Measurements from ENCODE around the gene PTCD3.

Gene PTCD3

DNA sequence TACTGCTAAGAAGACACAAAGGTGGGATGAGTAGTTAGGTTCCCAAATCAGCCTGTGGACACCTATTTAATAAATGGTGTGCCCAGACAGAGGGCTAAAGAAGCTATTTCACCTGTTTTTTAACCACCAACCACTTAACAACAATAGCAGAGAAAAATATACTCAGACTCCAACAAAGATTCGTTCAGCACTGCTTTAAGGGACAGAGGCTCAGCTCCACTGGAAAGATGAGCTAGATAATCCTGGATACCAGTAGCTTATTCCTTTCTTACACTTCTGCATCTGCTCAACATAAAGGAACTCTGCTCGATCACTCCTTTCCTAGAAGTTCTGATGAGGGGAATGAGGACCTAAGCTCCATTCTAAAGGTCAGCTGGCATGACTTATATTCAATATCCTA lies 44.5 kb downstream of the PTCD3 start:
- no peaks in the 10 kb centered on the region for H3K27me3 Mint-ChIP-seq
- H3K4me3 Mint-ChIP-seq: no peak overlapping the region
- ATAC-seq (no peak), DNase-seq (no peak)
- peaks cover 63% of the 10 kb centered on the region for H3K36me3 Mint-ChIP-seq (ENCODE audit: low read depth)
- H3K27ac Mint-ChIP-seq: no peak overlapping the region
- peaks cover 7% of the 10 kb centered on the region for H3K4me1 Mint-ChIP-seq
- no peaks in the 10 kb centered on the region for H3K9me3 Mint-ChIP-seq

- H3K36me3 Mint-ChIP-seq (ENCODE audit: low read depth): peaks cover 57% of the 10 kb centered on the region
- ATAC-seq: no peak
- H3K9me3 Mint-ChIP-seq: no peaks in the 10 kb centered on the region
- no peak overlapping the region for H3K27ac Mint-ChIP-seq
- H3K27me3 Mint-ChIP-seq: no peaks in the 10 kb centered on the region
- no peaks in the 10 kb centered on the region for H3K4me1 Mint-ChIP-seq
- no peak overlapping the region for H3K4me3 Mint-ChIP-seq
- no peak for DNase-seq
Measured at GRCh38 chr2:86157009-86157556, 51.0 kb downstream of the PTCD3 start.

DNA sequence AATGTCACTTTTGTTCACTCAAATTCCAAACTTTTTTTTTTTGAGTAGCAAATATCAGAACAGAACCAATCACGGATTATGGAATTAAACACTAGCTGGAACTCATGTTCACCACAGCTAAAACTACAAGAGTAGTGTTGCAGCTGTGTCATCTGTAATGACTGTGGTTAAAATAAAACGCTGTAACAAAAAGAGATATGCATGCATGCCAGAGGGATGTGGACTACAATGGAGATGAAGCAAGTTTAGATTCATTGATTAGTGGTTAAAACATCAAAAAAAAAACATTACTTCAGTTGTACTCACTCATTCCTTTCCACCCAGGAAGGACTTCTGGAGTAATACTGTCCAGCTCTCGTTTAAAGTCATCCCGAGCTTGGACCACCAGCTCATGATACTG lies 52.3 kb downstream of the PTCD3 start:
- H3K9me3 Mint-ChIP-seq: no peaks in the 10 kb centered on the region
- H3K4me3 Mint-ChIP-seq: no peak overlapping the region
- H3K4me1 Mint-ChIP-seq: no peaks in the 10 kb centered on the region
- ATAC-seq: no peak
- H3K27me3 Mint-ChIP-seq: no peaks in the 10 kb centered on the region
- DNase-seq: no peak
- H3K27ac Mint-ChIP-seq: no peak overlapping the region
- peaks cover 61% of the 10 kb centered on the region for H3K36me3 Mint-ChIP-seq (ENCODE audit: low read depth)

DNA sequence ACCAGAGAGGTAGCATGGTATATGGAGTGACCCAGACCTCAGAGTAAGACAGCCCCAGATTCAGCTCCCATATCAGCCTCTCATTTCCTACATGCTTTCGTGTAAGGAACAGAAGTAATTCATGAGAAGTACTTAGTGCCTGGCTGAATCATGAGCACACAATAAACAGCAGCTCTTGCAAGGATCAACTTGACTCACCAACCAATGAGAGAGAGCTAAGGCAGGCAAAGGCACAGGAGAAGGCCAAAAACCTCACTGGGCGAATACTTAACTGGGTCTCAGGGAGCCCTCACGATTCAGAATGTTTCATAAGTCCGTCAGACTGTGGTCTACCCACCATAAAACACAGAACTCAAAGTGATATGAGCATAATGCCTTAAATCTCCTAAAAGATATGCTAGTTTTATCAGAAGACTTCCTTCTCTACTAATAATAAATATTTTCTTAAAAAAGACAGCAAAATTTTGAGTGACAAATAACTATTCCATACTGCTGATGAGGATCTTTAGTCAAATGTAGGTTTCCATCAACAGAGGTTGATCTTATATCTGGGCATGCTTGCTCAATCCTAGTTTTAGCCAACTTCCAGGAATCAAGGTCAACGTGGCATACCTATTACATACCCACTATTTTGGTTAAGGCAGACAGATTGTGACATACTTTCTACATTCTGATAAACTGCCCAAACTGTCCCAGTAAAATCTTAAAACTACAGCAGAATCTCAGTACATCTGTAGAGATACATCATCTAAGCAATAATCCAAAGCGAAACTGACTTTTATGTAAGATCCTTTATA lies 54.3 kb downstream of the PTCD3 start:
- Mint-ChIP-seq H3K27ac (no peak overlapping the region), H3K4me1 (no peaks in the 10 kb centered on the region), H3K4me3 (no peak overlapping the region), H3K36me3 (ENCODE audit: low read depth) (peaks cover 63% of the 10 kb centered on the region), H3K9me3 (no peaks in the 10 kb centered on the region), H3K27me3 (no peaks in the 10 kb centered on the region)
- ATAC-seq (no peak), DNase-seq (no peak)

DNA sequence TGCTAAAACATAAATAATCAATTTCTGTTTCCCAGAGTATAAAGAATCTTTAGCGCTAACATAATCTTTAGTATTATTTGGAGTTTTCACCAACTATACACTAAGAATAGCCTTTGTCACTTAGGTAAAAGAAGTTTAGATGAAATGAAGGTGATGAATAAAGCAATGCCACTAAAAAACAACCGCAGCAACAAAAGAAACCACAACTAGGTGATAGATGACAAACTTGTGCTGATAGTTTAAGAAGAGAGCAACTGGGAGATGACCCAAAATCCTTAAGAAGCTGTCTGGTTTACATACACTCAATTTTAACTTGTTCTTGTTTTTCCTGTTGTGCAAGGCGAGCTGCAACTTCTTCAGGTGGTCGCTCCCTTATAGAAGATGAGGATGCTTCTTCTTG lies 64.4 kb downstream of the PTCD3 start:
- Mint-ChIP-seq H3K27ac (no peak overlapping the region), H3K36me3 (ENCODE audit: low read depth) (peaks cover 48% of the 10 kb centered on the region), H3K4me3 (no peak overlapping the region)

DNA sequence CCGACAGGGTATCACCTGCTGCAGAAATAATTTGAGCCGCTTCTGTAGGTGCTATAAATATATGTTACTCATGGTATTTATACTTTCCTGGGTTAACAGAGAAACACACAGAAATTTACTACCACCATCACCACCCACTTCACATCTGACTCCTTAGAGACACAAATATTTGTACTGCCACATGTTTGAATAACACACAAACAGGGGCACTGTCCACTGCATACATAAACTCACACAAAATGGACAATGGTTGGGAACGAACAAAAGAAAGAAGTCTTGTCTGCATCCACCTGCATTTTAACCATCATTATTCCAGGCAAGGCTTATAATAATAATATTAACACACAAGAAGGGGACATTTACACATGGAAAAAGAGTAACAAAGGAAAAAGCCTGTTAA lies 65.3 kb downstream of the PTCD3 start:
- Mint-ChIP-seq H3K36me3 (ENCODE audit: low read depth) (peaks cover 52% of the 10 kb centered on the region), H3K27ac (no peak overlapping the region)

More for the DNA sequence above, 64.4 kb downstream of the PTCD3 start:
- no peak for DNase-seq
- no peak for ATAC-seq
- no peaks in the 10 kb centered on the region for H3K9me3 Mint-ChIP-seq
- no peaks in the 10 kb centered on the region for H3K27me3 Mint-ChIP-seq
- peaks cover 2% of the 10 kb centered on the region for H3K4me1 Mint-ChIP-seq

GRCh38 chr2:86172610-86173009 lies 66.6 kb downstream of the PTCD3 start:
- Mint-ChIP-seq H3K4me3 (no peak overlapping the region), H3K27ac (no peak overlapping the region), H3K4me1 (peaks cover 11% of the 10 kb centered on the region), H3K36me3 (ENCODE audit: low read depth) (peaks cover 61% of the 10 kb centered on the region), H3K27me3 (no peaks in the 10 kb centered on the region), H3K9me3 (no peaks in the 10 kb centered on the region)
- DNase-seq (no peak), ATAC-seq (no peak)

More for the DNA sequence above, 65.3 kb downstream of the PTCD3 start:
- Mint-ChIP-seq H3K4me3 (no peak overlapping the region), H3K4me1 (peaks cover 6% of the 10 kb centered on the region), H3K9me3 (no peaks in the 10 kb centered on the region), H3K27me3 (no peaks in the 10 kb centered on the region)
- ATAC-seq (no peak), DNase-seq (no peak)

DNA sequence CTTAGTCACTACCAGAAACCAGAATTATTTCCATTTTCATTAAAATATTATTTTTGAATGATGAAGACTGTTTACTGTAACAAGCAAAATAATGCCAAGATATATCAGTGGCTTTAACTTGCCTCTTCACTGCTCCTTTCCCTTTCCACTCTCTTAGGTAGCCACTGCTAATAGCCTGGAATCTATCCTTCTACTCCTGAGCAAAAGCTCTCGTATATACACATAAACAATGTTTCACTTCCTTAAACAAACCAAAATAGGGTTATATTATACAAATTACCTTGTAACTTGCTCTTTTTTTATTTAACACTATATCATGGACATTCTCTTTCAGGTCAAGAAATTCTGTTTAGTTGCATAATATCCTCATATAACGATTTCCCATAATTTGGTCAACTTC lies 68.4 kb downstream of the PTCD3 start:
- Mint-ChIP-seq H3K36me3 (ENCODE audit: low read depth) (peaks cover 61% of the 10 kb centered on the region), H3K27ac (no peak overlapping the region), H3K4me3 (no peak overlapping the region), H3K27me3 (no peaks in the 10 kb centered on the region), H3K9me3 (no peaks in the 10 kb centered on the region), H3K4me1 (peaks cover 11% of the 10 kb centered on the region)
- DNase-seq (no peak), ATAC-seq (no peak)

DNA sequence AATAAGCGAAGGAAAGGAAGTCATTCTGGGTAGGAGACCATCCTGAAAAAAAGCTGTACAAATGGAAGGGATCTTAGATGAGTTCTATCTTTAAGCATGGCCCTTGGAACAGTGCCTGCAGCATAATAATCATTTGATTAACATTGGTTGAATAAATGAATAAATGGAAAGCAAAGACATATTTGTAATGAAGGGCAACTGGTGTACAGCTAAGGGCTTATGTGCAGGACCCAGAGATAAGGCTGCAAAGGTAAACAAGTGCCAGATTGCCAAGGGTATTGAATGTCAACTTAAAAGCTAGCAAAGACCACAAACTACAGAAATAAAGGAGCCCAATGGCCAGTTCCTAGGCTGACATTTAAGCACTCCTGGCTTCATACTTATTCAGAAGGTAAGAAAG lies 69.8 kb downstream of the PTCD3 start:
- ATAC-seq (no peak), DNase-seq (no peak)
- Mint-ChIP-seq H3K36me3 (ENCODE audit: low read depth) (peaks cover 59% of the 10 kb centered on the region), H3K27me3 (no peaks in the 10 kb centered on the region), H3K27ac (no peak overlapping the region), H3K4me3 (no peak overlapping the region), H3K9me3 (no peaks in the 10 kb centered on the region), H3K4me1 (peaks cover 11% of the 10 kb centered on the region)

DNA sequence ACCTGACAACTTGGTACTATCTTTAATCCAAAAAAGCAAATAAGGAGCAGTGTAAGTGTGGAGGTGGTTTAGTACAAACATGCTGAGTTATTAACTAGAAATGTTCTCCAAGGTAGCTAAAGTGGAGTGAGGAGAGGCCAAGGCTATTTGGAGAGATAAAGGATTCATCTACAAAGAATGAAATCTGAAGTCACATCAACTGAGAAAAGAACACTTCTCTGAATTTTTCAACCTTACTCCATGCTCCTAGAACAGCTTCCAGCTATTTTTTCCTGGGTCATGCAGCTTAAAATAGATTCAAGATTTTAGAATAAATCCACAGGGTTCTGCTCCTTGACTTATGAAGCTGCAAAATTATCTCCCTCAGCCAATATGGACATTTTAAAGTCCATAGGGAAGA lies 70.6 kb downstream of the PTCD3 start:
- Mint-ChIP-seq H3K4me3 (no peak overlapping the region), H3K9me3 (no peaks in the 10 kb centered on the region), H3K27ac (no peak overlapping the region), H3K27me3 (no peaks in the 10 kb centered on the region), H3K4me1 (peaks cover 11% of the 10 kb centered on the region), H3K36me3 (ENCODE audit: low read depth) (peaks cover 59% of the 10 kb centered on the region)
- no peak for DNase-seq
- no peak for ATAC-seq

DNA sequence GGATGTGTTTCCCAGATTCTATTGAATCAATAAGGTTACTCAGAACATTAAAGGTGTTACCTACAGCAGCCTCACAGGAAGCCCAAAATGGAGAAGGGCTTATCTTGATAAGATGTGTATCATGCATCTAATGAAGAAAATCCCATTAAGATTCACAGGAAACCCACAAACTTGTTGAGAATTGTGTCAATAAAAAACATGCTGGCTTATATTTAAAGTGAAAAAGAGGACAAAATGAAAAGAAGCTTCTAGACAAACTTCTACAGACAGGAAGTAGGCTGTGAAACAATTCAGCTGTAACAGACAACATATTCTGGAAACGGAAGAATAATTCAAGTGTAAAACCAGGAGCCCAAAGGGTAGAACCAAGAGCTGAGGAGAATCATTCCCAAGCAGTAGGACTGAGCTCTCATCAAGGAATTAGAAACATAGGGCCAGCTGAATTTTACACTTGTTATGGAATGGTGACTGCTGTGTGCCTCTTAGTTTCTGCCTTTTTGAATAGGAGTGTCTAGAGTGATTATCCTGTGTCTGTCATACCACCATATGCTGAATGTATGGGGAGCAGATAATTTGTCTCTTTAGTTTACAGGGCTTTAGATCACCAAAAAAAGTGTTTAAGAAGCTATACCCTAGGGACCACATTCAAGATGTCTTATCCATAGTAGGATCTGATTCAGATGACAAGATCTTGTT lies 79.6 kb downstream of the PTCD3 start:
- Mint-ChIP-seq H3K27ac (peak overlapping the region; percentile 89), H3K4me1 (peaks cover 70% of the 10 kb centered on the region), H3K9me3 (no peaks in the 10 kb centered on the region), H3K4me3 (peak overlapping the region; percentile 21), H3K36me3 (ENCODE audit: low read depth) (peaks cover 35% of the 10 kb centered on the region), H3K27me3 (no peaks in the 10 kb centered on the region)
- ATAC-seq: peak; percentile 25
- no peak for DNase-seq

- H3K9me3 Mint-ChIP-seq: no peaks in the 10 kb centered on the region
- H3K27me3 Mint-ChIP-seq: no peaks in the 10 kb centered on the region
- DNase-seq (no peak), ATAC-seq (peak; percentile 72)
- peaks cover 41% of the 10 kb centered on the region for H3K36me3 Mint-ChIP-seq (ENCODE audit: low read depth)
- peak overlapping the region; percentile 89 for H3K27ac Mint-ChIP-seq
- peak overlapping the region; percentile 15 for H3K4me3 Mint-ChIP-seq
- H3K4me1 Mint-ChIP-seq: peaks cover 74% of the 10 kb centered on the region
Measured at GRCh38 chr2:86186431-86186830, 80.4 kb downstream of the PTCD3 start.

DNA sequence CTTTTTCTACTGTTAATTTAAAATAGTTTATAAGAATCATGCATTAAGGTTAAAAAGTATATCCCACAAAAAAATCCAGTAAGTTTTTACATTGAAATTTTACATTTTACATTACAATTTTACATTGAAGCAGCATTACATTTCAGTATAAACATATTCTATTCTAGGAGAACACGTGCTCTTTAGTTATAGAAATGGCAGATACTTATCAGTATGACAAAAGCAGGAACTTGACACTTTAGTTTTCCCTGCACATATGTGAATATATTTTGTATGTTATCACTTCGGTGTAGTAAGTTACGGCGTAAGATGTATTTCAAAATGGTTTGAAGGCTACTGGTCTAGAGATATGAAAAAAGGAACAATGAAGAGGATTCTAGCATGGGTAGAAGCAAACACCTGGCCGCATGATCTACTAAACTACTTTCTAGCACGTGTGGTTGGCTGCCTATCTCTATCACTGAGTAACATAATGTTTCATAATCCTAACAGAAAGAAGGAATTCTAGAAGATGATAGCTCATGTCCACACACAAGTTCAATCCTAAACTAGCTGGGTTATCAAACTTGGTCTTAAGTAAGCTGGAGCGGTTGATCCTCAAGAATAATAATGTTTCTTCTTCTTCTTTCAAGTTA lies 83.9 kb downstream of the PTCD3 start:
- Mint-ChIP-seq H3K9me3 (no peaks in the 10 kb centered on the region), H3K4me3 (no peak overlapping the region), H3K27me3 (no peaks in the 10 kb centered on the region), H3K27ac (peak overlapping the region; percentile 7), H3K36me3 (ENCODE audit: low read depth) (peaks cover 50% of the 10 kb centered on the region), H3K4me1 (peaks cover 81% of the 10 kb centered on the region)
- ATAC-seq (no peak), DNase-seq (no peak)

Data from activated naive CD8-positive, alpha-beta T cell treated with anti-CD3 and anti-CD28 coated beads, Interleukin-2, amount 50 U/mL, for 24 hours (primary cell).